ENCODE measurements around the gene MYBPC3. TPM values are rescaled to one million over a fixed set of nuclear protein-coding genes. Genes with fewer than 3 reads are reported as not detected.

The MYBPC3 gene
- 0.05 TPM in 1 of 2 replicates, not detected in the other for total RNA-seq (2014; rRNA removed; shearing (Covaris generic))

DNA sequence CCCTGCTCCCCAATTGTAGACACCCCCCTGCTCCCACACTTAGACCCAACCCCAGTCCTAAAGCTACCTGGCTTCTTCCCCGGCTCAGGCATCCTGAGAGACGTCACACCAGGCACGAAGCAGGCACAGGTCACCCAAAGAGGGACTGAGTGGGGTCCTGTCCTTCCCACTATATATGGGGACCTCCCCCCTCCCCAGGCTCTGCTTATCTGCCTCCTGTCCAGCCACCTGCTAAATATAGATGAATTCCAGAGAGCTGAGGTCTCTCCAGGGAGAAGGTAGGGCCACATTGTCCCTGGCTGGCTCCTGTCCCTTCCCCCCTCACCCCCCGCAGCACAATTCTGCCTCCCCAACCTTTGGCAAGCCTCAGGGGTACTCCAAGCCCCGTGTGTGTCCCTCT is at the start of gene MYBPC3:
Gene MYBPC3 (minus strand): TSS at position 147 of the 400 bp plus-strand sequence. CDS start 55 bp downstream, at position 92.
- DNase-seq (ENCODE audit: low spot score) = no peak

DNA sequence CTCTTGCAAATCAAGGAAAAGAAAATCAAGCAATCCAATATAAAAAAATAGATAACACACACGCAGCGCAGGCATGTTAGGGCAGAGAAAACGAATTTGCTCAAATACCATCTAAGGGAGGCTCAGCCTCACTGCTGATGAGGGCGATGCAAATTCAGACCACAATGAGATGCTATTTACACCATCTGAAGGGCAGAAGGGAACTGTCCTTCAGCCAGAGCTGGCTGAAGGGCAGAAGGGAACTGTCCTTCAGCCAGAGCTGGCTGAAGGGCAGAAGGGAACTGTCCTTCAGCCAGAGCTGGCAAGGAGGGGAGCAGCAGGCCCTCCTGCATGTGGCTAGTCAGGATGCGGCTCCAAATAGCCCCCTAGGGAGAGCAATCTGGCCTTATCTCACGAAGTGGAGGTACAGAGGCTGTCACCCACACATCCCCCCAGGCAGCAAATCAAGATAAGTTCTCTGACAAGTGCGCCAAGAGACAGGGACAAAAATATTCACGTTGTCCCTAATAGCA is 48.3 kb upstream of the MYBPC3 start:
- DNase-seq (ENCODE audit: low spot score) = no peak

DNA sequence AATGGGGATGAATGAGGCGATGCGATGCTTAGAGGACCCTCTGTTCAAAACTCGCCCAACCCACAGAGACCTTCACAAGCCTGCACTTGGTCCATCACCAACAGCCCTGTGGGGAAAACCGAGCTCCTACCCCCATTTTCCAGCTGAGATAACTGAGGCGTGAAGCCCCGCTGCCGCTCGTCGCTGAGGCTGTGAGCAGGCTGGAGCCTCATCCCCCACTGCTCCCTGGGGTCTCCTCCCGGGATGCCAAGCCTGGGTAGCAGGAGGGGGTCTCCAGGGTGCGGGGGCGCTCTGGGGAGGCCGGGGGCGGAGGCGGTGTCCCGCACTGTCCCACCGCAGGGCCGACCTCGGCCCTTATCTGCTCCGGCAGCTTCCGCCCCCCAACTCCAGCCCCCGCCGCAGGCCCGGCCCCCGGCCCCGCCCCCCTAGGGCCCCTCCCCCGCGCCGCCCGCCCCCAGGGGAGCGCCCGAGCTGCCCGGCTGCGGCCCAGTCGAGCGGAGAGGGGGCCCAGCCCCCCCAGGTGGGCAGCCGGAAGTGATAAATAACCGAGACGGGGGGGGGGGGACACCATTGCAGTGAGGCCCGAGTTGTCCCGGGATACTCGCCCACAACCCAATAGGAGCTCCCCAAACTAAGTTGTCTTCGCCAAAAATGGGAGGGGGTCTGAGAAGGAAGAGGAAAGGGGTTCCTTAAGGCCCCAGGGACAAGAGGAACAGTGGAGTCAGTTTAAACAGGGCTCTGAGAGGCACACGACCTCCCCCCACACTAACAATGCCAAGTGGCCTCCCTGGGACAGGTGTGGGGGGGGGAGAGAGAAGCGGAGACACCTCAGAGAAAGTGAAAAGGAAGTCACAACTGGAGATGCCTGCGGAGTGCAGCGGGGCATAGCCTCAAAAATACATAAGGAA is 47.6 kb upstream of the MYBPC3 start:
- DNase-seq (ENCODE audit: low spot score) = no peak

DNA sequence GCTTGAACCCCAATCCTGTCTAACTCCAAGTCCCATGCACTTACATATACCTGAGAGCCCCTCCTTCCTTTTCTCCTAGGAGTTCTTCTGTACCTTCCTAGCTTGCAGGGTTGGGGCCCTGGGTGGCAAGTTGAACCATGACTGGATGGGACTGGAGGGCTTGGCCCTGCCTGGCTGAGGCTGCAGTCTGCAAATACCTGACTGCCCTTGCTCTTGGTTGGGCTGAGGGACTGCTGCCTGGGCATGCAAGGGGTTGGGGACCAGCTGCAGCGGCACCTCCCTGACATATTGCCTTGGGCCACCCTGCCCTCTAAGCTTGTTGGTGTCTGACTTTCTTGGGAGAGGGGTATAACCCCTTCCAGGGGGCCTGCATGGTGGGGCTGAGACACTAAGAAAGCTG is 46.0 kb upstream of the MYBPC3 start:
- DNase-seq (ENCODE audit: low spot score) = no peak

DNA sequence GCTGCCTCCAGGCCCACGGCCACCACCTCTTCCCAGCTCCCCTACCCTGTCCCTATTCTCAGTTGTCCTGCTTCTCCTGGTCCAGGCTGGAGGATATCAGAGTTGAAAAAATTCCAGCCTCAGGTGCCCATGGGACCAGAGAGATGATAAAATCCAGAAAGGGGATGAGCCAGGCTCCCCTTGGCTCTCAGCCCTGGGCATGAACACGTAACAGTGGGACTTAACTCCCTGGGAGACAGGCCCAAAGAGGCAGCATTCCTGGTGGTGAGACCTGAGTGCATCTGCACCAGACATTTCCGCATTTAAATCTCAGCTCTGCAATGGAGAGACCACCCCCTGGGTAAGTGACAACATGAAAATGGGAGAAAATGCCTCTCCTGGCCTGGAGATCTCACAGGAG is 45.5 kb upstream of the MYBPC3 start:
- no peak for DNase-seq (ENCODE audit: low spot score)

DNA sequence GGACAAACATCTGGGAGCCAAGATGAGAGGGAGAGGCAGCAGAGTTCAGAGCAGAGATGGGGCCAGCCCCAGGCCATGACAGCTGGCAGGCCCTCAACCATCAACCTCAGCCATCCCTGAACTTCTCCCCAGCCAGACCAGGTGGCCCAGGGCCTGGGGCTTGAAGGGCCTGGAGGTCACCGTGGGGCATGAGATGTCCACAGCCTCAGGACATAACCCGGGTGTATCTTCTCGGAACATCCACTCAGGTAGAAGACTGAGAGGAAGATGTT is 43.5 kb upstream of the MYBPC3 start:
- DNase-seq (ENCODE audit: low spot score) = no peak

DNA sequence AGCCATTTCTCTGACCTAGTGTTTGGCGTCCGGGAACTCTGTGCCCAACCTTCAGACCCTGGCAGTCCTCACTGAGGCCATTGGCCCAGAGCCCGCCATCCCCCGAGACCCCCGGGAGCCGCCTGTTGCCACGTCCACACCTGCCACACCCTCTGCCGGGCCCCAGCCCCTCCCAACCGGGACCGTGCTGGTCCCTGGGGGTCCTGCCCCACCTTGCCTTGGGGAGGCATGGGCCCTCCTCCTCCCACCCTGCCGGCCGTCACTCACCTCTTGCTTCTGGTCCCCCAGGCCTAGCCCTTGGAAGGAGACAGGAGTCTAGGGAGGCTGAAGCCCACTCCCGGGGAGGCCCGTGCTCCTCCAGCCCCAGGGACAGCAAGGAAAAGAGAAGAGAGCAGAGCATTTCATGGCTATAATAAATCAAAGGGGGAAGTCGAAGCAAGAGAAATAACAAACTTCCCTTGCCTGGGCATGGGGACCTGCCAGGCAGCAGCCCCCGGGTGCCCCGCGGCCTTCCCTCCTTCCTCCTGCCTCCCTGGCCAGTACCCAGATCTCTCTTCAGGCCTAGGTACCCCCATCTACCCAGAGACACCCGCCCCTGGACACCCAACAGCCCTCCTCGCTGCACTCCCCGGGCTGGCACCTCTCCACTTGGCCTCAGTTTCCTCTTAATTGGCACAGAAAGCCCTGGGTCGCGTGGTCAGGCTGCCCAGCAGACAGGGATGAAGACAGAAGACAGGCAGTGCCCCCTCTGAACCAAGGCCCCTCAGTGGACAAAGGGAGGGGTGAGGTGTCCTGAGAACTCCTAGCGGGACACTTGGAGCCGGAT is 42.9 kb upstream of the MYBPC3 start:
- no peak for DNase-seq (ENCODE audit: low spot score)

DNA sequence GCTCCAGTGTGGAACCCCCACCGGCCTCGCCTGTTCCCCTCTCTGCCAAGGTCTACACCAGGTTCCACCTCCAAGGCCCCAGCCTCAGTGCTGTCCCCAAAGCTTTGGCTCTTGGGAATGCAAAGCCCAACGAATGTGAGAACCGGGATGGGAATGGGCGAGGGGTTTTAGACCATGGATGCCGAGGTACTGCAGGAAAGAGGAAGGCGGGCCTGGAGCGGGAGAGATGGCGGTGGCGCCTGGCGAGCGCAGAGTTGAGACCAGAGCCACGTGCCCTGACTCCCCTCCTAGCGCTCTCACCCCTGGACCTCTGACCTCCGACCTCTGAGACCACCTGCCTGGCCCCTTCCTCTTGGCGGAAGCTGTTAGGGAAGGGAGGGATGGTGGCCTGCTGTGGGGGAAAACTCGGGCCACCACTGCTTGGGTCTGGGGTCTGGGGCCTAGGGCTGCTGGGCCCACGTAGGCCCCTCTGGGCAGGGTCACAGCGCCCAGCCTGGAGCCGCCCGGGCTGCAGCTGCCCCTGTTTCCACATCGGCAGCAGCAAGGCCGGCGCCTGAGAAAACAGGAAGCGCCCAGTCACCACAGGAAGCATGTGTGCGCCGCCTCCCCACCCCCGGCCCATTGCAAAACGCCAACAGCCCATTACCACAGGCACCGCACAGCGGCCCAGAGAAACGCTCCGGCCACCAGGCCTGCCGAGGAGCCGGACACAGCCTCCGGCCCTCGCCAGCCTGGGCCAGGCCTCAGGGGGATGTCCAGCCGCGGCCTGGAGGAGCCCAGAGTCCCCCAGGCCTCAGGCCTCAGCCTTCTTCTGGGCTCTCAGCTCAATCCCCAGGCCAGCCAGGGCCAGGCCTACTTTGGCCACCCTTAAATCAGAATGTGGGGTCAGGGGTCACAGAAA is 42.1 kb upstream of the MYBPC3 start:
- DNase-seq (ENCODE audit: low spot score) = no peak

DNA sequence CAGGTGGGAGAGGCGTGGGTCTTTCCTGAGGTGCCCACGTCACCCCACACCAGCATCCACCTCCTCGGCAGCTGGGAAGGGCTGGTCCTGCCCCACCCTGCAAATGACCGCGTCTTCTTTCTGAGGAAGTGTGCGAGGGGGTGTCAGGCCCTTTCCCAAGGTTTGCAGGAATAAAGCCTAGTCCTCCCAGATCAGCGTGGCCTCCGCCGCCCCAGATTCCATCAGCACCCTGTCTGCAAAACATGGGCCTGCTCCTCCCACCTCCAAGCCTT is 41.5 kb upstream of the MYBPC3 start:
- DNase-seq (ENCODE audit: low spot score) = no peak

DNA sequence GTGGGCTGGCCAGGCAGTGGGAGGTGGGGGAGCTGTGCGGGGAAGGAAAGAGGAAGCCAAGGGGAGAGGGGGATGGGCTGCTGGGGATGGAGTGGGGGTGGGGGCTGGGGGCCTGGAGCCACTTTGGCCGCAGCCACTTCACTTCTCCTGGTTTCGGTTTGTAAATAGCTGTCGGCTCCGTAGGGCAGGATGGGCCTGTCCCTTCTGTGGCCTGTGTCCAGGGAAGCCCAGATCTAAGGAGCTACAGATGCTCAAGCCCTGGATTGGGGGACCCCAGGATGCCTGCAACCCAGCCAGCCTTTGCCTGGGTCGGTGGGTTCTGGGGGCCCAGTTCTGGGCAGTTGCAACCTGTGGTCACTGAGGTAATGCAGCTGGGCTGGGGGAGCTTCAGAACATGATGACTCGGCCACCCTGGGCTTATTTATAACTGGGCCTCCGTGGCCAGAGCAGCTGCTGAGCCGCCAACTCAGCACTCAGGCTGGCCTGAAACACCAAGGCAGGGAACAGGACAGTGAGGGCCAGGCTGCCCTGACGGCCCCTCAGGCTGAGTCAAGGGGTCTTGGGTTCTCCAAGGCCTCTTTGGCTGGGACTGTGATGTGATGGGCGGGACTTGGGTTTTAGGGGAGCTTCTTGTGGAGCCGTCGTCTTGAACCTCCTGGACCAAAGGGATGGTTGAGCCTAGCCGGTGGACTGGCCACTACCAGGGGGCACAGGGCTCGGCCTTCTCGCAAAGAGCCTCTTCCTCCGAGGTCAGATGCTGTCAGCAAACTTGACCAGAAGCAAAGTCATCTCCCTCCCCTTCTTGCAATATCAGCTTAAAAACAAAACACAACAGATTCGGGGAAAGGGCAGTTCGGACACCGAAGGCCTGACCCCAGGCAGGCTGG is 40.9 kb upstream of the MYBPC3 start:
- no peak for DNase-seq (ENCODE audit: low spot score)

DNA sequence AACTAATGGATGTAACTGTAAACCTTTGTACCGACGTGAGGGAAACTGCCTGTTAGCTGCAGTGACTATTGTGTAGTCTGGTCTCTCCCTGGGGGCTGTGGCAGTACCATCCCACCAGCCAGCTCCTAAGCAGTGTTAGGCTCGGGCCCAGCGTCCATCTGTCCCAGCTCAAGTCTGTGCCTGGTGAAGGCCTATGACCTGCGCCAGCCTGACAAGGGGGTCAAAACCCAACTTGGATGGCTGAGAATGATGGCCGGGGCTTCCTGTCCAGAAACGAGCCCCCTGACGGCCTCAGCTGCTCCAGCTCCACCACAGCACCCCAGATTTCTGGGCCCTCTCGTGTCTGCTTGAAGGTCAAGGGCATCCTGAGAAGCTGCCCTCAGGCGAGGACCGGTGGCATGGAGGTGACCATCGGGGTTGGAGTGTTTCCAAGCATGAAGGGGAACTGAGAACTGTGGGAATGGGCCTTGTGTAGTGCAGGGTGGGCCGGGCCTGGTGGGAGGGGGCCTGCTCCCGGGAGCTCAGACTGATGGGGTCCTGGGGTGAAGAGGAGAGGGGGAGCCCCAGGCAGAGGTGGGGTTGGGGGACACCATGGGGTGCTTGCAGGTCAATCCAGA is 40.2 kb upstream of the MYBPC3 start:
- DNase-seq (ENCODE audit: low spot score) = no peak

DNA sequence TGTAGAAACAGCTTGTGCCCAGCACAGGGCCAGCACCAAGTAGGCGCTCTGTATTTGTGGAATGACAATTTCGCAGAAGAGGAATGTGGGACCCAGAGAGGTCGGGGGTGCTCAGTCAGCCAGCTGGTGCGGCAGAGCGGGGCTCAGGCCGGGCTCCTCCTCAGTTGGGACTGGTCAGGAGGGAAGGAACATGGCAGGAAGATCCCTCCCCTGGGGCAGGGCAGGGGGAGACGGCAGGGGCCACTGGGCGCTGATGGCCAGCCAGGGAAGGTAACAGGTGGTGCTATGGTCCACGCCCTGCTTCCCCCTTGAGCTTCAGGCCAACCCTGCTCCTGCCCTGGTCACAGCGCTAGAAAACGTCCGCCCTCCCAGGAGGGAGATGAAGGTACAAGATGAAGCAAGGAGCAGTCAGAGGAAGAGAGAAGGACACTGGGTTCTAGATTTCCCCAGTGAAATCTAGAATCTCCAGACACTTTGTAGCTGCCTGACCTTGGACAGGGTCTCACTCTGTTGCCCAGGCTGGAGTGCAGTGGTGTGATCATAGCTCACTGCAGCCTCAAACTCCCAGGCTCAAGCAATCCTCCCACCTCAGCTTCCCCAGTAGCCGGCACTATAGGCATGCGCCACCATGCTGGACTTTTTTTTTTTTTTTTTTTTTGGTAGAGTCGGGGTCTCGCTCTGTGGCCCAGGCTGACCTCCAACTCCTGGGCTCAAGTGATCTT is 39.4 kb upstream of the MYBPC3 start:
- no peak for DNase-seq (ENCODE audit: low spot score)

DNA sequence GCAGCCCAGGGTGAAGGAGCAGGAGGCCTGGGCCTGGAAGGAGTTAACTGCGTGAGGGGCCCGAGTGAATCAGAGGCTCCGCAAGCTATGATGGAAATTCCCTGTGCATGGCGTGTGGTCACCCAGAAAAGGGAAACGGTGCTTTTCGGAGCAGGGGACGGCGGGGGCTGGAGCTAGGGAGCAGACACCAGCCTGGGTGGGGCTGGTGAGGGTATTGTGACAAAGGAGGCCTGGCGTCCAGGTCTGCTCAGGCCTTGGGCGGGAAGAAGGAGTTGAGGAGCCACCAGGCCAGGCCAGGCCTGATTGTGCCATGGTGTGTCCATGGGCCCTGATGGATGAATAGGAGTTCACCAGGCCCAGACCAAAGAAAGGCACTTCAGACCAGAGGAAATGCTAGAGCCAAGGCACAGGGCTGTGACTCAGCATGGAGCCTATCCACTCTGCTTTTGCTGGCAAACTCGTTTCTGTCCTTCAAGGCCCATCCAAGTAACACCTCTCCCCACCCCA is 38.6 kb upstream of the MYBPC3 start:
- DNase-seq (ENCODE audit: low spot score) = no peak

DNA sequence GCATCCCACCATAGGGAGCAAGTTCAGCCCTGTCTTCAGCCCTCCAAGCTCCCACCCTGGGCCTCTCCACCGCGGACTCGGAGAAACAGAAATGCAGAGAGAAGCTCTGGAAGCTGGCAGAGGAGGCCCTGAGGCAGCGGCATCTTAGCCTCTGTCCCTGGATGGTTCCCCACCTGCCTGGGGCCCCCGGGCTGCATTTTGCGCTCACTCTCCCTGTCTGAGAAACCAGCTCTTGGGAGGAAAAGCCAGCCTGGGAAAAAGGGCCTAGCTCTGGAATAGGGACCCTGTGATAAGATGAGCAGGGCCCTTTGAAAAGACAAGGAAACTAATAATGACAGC is 37.9 kb upstream of the MYBPC3 start:
- DNase-seq (ENCODE audit: low spot score) = no peak

DNA sequence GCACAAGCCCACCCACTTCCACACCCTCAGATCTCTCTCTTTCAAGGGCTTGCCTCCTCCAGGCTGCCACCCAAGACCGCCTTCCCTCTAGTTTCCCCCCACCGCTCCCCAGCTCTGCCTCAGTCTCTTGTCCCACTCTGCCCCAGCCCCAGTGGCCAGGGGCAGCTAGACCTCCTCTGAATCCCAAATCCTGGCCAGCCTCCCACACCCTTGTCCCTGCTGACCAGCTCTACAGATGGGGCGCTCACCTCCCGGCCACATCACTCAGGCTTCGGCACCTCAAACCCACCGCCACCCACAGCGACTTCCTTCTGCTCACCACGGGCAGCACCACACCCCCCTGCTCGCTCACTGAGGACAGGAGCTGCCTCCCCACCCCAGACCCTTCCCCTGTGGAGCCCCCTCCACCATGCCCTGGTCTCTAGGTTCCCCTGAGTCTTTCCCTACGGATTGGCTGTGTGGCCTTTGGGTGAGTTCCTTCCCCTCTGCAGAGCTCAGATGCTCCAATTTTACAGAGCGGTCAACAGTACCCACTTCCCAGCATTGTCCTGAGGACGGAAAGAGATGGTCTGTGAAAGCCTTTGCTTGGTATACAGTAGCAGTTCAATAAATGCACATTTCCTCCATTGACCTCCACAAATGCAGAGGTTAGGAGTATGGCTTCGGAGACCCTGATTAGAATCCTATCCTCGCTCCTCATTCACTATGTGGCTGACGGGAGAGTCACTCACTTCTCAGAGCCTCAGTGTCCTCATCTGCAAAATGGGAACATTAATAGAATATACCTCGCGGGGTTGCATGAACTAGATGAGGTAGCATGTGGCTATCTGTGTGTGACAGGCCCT is 37.3 kb upstream of the MYBPC3 start:
- no peak for DNase-seq (ENCODE audit: low spot score)

DNA sequence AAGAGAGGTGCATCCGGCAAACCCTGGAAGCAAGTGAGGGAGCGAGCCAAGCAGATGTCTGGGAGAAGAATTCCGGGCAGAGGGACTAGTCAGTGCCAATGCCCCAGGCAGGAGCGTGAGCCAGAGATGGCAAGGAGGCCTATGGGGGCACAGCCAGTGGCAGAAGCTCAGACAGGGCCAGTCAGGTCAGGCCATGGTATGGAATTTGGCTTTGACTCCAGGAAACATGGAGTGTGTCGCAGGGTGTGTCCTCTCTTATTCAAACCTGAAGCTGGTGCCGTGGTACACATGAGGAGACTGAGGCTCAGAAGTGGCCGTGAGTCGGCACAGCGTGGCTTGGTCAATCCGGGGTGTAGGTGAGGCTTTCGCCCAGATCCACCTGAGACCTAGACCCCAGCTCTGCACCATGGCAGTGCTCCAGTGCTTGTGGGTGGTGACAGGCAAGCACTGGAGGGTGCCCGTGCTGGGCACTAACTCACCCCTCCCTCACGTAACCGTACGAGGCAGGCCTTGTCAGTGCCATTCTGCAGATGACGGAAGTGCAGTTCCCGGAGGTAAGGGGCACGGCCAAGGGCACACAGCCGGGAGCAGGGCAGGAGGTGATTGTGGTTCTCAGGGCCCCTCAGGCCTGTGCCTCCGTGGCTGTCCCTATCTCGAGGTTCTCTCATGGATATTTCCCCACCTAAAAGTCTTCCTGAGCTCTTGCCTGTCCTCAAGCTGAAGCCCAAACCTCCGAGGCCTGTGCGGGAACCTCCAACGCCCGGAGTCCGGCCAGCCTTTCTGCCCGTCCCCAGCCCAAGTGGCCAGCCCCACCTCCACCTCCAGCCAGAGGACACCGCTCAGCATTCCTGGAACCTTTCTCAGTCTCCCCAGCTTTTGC is 36.4 kb upstream of the MYBPC3 start:
- DNase-seq (ENCODE audit: low spot score) = no peak

DNA sequence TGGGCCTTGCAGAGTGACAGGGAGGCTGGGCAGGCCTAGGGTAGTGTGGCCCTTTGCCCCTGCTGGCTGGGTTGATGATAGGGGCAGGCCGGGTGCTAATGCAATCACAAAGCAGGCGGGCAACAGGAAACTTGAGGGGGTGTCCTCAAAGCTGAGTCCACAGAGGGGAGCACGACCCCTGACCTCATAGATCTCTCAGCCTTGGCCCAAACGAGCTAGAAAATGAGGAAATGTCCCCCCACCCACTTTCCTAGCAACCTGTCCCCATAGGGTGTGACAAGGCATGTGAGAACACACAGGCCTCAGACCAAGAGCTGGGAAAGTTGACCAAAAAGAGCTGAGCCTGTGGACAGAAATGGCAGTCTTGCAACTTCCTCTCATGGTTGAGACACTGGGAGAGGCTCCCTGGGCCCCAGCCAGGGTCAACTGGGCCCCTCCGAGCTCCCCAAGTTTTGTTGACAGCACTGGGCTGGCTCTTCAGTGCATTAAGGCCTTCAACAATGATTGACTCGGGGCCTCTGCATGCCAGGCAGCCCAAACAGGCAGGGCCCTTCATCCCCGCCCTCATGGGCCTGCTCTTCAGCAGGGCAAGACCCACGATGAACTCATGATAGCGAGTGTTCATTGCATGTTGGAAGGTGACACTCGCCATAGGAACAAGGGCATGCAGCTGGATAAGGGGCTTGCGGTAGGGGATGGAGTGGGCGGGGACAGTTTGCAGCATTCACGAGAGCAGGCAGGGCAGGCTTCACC is 35.6 kb upstream of the MYBPC3 start:
- DNase-seq (ENCODE audit: low spot score) = no peak
